Amniotic epithelial cell (primary cell): ENCODE results near the gene DDX56.

Experiments
- DNase-seq: peaks from one replicate; pipeline ENCODE4 v3.0.0-alpha.2; 2010; ENCODE audit warnings: low read depth

DDX56 gene, protein sequence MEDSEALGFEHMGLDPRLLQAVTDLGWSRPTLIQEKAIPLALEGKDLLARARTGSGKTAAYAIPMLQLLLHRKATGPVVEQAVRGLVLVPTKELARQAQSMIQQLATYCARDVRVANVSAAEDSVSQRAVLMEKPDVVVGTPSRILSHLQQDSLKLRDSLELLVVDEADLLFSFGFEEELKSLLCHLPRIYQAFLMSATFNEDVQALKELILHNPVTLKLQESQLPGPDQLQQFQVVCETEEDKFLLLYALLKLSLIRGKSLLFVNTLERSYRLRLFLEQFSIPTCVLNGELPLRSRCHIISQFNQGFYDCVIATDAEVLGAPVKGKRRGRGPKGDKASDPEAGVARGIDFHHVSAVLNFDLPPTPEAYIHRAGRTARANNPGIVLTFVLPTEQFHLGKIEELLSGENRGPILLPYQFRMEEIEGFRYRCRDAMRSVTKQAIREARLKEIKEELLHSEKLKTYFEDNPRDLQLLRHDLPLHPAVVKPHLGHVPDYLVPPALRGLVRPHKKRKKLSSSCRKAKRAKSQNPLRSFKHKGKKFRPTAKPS

GRCh38 chr7:44573464-44574286 lies at the start of gene DDX56:
Gene DDX56 (minus strand): TSS chr7:44573908. CDS start chr7:44573895, 13 bp downstream.
- peak; percentile 90 for DNase-seq

- DNase-seq, result peak; percentile 63
These were observed 48.8 kb upstream of the DDX56 start for GRCh38 chr7:44622342-44623151.

GRCh38 chr7:44621750-44622103 lies 48.0 kb upstream of the DDX56 start:
- no peak for DNase-seq

GRCh38 chr7:44621034-44621749 lies 47.5 kb upstream of the DDX56 start:
- no peak for DNase-seq

GRCh38 chr7:44618753-44619152 lies 45.0 kb upstream of the DDX56 start:
- no peak for DNase-seq

DNA sequence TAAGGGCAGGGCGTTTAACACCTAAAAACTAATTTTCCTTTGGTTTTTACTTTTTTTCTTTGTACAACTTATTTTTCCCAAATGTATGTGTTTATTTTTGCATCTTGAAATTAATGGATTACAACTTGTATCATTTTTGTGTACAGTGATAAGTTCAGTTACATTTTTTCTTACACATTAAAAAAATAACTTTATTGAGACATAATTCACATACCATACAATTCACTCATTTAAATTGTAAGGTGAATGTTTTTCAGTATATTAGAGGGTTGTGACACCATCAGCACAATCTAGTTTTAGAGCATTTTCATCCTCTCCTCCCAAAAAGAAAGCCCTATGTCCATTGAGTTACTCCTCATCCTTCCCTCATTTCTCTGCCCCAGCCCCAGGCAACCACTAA lies 44.3 kb upstream of the DDX56 start:
- DNase-seq, result no peak

DNA sequence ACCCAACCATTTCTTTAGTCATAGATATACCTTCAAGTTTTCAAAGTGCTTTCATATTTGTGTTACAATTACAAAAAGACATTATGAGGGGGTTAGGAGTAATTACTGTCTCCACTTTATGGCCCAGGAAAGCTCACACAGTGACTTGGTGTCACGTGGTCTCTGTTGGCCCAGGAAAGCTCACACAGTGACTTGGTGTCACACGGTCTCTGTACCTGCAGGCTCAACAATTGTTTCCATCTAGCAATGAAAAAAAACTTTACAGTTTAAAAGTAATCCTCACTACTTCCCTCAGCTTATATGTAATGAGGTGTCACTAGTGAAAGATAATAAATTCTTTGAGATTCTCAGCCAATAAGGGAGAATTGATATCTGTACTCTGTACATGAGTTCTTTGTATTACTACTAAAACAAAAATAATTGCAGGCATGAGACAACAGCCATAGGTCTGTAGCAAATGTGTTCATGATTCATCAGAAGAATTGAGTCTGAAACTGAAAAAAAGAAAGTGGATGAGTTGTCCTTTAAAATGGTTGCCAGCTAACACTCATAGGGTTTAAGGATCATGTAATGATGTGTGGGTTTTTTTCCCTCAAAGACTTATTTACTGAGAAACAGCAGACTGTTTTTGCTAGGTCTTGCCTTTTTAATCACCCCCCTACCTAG lies 43.6 kb upstream of the DDX56 start:
- DNase-seq, result peak; percentile 67

GRCh38 chr7:44616545-44616944 lies 42.8 kb upstream of the DDX56 start:
- DNase-seq, result no peak

- DNase-seq, result no peak
These were observed 42.1 kb upstream of the DDX56 start for GRCh38 chr7:44615793-44616192.

- DNase-seq, result no peak
These were observed 41.5 kb upstream of the DDX56 start for GRCh38 chr7:44615149-44615611.

- DNase-seq, result no peak
These were observed 36.1 kb upstream of the DDX56 start for GRCh38 chr7:44609829-44610228.

DNA sequence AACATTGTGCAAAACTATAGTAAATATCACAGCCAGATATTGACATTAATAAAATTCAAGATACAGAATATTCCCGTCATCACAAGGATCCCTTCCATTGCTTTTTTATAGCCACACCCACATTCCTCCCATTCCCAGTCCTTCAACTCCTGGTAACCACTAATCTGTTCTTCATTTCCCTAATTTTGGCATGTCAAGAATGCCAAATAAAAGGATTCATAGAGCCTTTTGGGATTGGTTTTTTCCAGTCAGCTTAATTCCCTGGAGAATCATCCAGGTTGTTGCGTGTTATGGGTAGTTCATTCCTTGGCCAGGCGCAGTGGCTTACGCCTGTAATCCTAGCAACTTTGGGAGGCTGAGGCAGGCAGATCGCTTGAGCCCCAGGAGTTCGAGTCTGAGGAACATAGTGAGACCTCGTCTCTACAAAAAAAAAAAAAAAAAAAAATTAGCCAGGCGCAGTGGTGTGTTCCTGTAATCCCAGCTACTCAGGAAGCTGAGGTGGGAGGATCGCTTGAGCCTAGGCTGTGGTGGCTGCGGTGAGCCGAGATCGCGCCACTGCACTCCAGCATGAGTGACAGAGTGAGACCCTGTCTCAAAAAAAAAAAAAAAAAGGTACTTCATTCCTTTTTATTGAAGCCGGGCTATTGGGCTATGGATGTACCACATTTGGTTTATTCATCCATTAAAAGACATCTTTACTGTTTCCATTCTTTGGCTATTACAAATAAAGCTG lies 35.4 kb upstream of the DDX56 start:
- DNase-seq, result peak; percentile 32

GRCh38 chr7:44607141-44608068 lies 33.7 kb upstream of the DDX56 start:
- DNase-seq, result no peak

DNA sequence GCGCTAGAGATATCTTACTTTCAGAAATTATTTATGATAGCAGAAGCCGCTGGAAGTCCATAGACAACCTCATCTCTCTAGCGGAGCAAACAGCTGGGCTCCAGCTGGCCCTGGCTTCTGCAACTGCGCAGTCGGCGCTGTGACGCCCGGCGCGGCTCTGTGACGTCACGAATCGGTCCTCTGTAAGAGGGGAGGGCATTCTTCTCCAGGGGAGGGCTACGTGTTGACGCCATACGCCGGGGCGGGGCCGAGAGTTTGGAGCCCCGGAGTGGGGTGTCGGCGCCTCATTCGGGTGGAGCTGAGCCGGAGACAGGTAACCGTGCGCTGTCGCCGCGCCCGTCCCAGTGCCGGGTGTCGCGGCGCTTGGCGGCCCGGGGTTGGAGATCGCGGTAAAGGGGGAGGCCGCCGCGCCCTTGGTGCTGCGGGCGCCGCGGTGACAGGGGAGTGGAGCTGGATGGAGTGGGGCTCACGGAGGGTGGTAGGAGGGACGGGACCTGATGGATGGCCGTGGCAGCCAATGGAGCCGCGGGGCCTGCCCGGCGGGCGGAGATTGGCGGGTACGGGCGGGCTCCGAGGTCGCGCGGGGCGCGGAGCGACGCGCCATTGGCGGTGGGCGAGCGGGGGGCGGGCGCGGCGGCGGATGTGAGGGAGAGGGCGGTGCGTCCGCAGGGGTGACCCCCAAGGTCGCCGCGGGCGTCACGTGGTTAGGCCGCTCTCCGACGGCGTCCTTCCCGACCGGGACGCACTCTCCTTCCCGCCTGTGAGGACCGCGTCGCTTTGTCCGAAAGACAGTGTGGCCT lies 32.8 kb upstream of the DDX56 start, which contains the start of gene OGDH:
OGDH (plus strand) TSS at position 287 of the 800 bp plus-strand sequence. CDS start 17,717 bp downstream, outside the sequence.
- DNase-seq, result peak; percentile 98

DNA sequence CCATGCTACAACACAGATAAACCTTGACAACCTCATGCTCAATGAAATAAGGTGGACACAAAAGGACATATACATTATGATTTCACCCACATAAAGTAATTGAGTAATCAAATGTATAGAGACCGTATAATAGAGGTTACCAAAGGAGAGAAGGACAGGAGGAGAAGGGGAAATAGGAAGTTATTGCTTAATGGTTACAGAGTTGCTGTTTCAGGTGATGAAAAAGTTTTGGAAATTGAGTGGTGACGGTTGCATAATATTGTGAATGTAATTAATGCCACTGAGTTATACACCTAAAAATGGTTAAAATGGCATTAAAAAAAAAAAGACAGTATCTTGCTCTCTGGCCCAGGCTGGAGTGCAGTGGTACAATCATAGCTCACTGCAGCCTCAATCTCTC lies 31.2 kb upstream of the DDX56 start:
- DNase-seq, result no peak

- DNase-seq, result no peak
These were observed 29.5 kb upstream of the DDX56 start for GRCh38 chr7:44603193-44603592.

GRCh38 chr7:44602576-44602910 lies 28.8 kb upstream of the DDX56 start:
- DNase-seq, result no peak

- no peak for DNase-seq
These were observed 25.5 kb upstream of the DDX56 start for GRCh38 chr7:44599222-44599621.
